GM19025 (cell line): Measurements from ENCODE around the gene TRIM5.
A peak's percentile ranks its signal among the peaks of the same experiment; 100 is the strongest.
"Not testable (repeated sequence)": the region's sequence is repeated elsewhere in the genome, so short reads cannot be mapped to it uniquely, and the experiment has no call there.

Source experiments
- ATAC-seq: cut with Tn5 transposase; IDR thresholded peaks from one replicate; pipeline ENCODE4 v1.9.1; 2021; ENCODE audit warnings: mild to moderate bottlenecking, low read depth, moderate library complexity; ENCODE audit not compliant: unreplicated experiment

Gene TRIM5, protein sequence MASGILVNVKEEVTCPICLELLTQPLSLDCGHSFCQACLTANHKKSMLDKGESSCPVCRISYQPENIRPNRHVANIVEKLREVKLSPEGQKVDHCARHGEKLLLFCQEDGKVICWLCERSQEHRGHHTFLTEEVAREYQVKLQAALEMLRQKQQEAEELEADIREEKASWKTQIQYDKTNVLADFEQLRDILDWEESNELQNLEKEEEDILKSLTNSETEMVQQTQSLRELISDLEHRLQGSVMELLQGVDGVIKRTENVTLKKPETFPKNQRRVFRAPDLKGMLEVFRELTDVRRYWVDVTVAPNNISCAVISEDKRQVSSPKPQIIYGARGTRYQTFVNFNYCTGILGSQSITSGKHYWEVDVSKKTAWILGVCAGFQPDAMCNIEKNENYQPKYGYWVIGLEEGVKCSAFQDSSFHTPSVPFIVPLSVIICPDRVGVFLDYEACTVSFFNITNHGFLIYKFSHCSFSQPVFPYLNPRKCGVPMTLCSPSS

DNA sequence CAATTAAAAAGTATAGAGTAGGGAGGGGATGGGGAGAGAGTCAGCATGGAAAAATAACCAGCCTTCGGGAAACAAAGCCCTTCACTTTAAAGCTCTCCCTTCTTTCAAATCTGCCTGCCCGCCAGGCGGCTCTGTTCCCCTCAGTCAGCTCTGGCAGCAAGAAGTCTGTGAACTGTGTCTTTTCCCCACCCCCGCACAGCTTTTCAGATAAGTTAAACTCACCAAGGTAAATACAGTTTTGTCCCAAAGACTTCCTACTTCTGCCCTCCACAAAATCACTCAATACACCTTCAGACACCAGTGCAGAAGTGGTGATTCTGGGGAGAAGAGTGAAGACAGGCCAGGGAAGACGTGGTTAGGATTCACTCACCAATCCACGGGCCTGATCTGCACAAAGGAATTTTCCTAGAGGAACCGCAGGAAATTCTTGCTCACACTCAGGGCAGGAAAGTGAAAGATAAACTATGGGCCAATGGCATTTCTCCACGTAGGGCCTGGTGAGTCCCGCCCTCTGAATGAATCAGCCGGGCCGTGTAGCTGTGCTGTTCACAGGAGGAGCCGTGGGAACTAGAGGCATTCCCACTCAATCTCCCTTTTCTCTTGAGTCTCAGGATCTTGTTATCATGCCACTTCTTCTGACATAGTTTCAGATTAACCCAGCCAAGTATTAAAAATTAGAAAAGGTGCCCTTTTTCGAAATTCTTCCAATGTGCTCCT, at the start of gene TRIM5:
TSS of gene TRIM5 (minus strand) at position 429 of the 717 bp plus-strand sequence. CDS start 4,897 bp downstream, outside the sequence.
- peak; percentile 66 for ATAC-seq

DNA sequence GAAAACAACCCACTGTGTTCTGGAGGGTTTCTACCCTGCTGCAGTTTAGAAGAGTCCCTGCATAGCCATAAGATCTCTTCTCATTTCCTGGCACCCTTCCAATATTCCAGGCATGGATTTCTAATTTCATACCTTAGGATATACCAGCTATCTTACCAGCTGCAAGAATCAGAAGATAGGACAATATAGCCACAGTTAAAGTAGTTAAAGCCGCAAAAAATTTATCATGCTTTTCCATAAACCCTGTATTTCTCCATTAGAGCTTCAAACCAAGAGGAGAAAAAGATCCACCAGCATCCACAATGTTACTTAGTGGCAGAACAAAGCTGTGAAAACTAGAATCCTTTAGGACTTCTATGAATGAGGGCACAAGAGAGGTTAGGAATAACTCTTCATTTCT, 42.8 kb upstream of the TRIM5 start:
- no peak for ATAC-seq

- ATAC-seq: no peak
Measured at GRCh38 chr11:5726351-5726750, 41.5 kb upstream of the TRIM5 start.

GRCh38 chr11:5722622-5723021, 37.7 kb upstream of the TRIM5 start:
- ATAC-seq: no peak

- no peak for ATAC-seq
Measured at GRCh38 chr11:5719703-5720495, 35.0 kb upstream of the TRIM5 start.

- ATAC-seq: not testable (repeated sequence)
Measured at GRCh38 chr11:5716518-5716917, 31.6 kb upstream of the TRIM5 start.

DNA sequence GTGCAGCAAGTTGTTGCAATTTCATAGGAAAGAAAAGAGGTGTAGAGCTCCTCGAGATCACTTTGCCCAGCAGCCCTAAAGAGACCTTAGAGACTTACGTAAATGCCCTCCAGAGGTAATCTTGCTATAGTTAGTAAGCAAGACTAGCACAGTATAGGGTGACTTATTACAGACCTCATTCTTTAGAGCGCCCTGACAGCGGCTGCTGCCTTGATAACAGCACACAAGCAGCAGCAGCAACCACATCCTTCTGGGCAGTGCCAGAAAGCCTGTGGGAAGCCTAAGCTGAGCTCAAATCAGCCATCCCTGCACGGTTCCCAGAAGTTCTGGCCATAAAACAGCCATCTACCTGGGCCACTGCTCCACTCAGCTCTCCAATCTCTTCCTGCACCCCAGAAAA, 28.8 kb upstream of the TRIM5 start:
- ATAC-seq: no peak

DNA sequence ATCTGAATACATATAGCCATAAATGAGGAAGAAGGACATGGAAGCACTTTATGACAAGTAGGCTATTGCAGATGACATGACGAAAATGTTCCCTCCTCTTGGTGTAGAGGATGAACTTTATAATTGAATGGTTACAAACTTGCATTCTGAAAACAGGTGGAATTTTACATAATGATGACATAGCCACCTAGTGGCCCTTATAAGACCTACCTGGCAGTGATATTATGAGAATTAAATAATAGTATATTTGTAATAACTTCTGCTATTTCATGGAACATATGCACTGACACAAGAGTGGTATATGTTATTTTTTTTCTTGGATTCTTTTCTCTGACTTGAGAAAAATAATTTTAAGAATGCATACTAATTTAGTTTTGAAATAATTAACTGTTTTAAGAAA, 27.6 kb upstream of the TRIM5 start:
- no peak for ATAC-seq

DNA sequence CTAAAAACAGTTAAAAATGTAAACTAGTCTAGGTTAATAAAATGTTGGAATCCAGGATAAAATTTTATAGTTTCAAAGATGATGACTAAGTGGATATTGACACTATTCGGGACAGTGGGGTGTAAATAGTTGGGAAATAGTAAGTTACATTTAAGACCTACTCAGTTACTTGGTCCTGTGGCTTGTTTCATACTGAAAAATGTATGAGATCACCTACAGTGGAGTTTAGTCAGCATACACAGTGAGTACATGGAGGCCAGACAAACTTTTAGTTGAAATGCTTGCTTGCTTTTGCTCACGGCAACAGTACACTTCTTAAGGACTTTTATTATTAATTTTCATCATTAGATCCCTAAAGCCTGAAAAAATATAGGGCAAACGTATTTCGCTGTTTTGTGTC, 20.8 kb upstream of the TRIM5 start:
- ATAC-seq: no peak

DNA sequence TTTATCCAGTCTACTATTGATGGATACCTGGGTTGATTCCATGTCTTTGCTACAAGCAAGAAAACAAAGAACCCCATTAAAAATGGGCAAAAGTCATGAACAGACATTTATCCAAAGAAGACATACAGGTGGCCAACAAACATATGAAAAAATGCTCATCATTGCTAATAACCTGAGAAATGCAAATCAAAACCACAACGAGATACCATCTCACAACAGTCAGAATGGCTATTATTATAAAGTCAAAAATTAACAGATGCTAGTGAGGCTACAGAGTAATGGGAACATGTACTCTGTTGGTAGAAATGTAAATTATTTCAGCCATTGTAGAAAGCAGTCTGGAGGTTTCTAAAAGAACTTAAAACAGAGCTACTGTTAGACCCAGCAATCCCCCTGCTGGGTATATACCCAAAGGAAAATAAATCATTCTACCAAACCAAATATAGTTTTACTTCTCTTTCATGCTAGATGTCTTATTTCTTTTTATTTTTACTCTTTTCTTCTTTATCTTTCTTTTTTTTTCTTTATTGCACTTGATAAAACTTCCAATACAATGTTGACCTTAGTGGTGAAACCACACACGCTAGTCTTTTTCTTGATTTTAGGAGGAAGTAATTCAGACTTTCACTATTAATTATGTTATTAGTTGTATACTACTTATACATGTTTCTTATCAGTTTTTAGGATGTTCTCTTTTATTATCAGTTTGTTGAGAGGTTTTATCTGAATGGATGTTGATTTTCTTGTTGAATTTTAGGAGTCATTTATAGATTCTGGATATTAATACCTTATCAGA, 19.1 kb upstream of the TRIM5 start:
- no peak for ATAC-seq

GRCh38 chr11:5701055-5701577, 16.2 kb upstream of the TRIM5 start:
- no peak for ATAC-seq

DNA sequence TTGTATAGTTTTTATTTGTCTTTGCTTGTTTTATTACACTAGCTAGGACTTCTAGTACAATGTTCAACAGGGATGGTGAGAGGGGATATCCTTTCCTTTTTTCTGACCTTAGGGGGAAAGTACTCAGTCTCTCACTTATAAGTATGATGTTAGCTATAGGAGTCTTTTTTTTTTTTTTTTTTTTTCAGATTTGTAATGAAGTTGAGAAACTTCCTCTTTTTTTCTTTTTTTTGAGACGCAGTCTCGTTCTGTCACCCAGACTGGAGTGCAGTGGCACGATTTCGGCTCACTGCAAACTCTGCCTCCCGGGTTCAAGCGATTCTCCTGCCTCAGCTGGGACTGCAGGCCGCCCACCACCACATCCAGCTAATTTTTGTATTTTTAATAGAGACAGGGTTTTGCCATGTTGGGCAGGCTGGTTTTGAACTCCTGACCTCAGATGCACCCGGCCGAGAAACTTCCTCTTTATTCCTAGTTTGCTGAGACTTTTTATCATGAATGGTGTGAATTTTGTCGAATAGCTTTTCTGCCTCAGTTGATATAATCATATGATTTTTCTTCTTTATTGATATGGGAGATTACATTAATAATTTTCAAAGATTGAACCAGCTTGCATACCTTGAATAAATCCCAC, 15.7 kb upstream of the TRIM5 start:
- ATAC-seq: no peak

GRCh38 chr11:5698281-5698680, 13.4 kb upstream of the TRIM5 start:
- ATAC-seq: no peak

- no peak for ATAC-seq
Measured at GRCh38 chr11:5696210-5696609, 11.3 kb upstream of the TRIM5 start.

- ATAC-seq: no peak
Measured at GRCh38 chr11:5695580-5695979, 10.7 kb upstream of the TRIM5 start.

DNA sequence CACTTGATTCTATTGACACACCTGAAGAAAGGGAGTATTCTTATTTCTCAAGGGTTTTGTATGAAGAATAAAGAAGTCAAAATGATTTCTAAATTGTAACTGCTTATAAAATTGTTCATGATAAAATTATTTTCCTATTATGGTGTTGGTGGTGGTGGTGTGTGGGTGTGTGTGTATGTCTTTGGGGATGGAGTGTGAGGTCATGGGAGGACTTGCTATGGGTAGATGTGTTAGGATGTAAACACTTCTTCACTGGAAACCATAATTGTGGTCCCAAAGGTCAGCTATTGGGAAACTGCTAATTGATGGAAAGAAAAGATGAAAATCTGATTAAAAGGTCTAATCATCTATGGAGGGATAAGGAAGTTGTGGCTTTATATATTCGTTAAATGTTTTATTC, 9.8 kb upstream of the TRIM5 start:
- ATAC-seq: no peak

- ATAC-seq: no peak
Measured at GRCh38 chr11:5691964-5692361, 7.1 kb upstream of the TRIM5 start.

DNA sequence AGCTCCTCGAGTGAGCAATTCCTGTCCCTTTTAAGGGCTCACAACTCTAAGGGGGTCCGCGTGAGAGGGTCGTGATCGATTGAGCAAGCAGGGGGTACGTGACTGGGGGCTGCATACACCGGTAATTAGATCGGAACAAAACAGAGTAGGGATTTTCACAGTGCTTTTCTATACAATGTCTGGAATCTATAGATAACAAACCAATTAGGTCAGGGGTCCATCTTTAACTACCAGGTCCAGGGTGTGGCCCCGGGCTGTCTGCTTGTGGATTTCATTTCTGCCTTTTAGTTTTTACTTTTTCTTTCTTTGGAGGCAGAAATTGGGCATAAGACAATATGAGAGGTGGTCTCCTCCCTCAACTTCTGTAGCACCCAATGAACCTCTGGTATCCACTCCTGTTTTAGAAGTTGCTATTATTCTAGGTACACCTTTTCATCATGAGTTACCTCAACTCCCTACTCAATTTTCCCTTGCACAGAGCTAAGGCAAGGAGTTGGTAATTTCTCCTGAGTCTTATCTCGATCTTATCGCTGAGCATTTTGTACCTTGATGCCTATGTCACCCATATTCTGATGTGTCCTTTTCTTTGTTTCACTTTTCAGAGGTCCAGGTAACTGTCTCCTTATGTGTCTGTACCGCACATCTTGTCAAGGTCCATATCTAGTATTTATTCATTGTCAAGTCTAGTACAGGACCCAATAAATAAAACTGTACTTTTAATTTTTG, 6.5 kb upstream of the TRIM5 start:
- not testable (repeated sequence) for ATAC-seq

GRCh38 chr11:5690736-5691135, 5.9 kb upstream of the TRIM5 start:
- no peak for ATAC-seq
